Measurements from ENCODE around the gene RAB30.

- TF ChIP-seq ZNF274 (IDR thresholded peaks at IDR 0.05; ENCODE audit: low read length), result no peak
- no peak for TF ChIP-seq ZNF274 (tag by site-specific recombination; IDR thresholded peaks at IDR 0.05; ENCODE audit: borderline replicate concordance)
- no peak for TF ChIP-seq ZNF830 (tag by site-specific recombination; IDR thresholded peaks at IDR 0.05; ENCODE audit: low read depth)
- no peak for TF ChIP-seq CTCF (tag by site-specific recombination; IDR thresholded peaks at IDR 0.05)
- no peak for TF ChIP-seq ZBTB7A (tag by site-specific recombination; IDR thresholded peaks at IDR 0.05; ENCODE audit: low read depth)
- TF ChIP-seq BCL11A (tag by site-specific recombination; IDR thresholded peaks at IDR 0.05; ENCODE audit: low read depth), result no peak
- no peak for TF ChIP-seq ZNF660 (tag by site-specific recombination; IDR thresholded peaks at IDR 0.05)
- TF ChIP-seq, protein P1, sequence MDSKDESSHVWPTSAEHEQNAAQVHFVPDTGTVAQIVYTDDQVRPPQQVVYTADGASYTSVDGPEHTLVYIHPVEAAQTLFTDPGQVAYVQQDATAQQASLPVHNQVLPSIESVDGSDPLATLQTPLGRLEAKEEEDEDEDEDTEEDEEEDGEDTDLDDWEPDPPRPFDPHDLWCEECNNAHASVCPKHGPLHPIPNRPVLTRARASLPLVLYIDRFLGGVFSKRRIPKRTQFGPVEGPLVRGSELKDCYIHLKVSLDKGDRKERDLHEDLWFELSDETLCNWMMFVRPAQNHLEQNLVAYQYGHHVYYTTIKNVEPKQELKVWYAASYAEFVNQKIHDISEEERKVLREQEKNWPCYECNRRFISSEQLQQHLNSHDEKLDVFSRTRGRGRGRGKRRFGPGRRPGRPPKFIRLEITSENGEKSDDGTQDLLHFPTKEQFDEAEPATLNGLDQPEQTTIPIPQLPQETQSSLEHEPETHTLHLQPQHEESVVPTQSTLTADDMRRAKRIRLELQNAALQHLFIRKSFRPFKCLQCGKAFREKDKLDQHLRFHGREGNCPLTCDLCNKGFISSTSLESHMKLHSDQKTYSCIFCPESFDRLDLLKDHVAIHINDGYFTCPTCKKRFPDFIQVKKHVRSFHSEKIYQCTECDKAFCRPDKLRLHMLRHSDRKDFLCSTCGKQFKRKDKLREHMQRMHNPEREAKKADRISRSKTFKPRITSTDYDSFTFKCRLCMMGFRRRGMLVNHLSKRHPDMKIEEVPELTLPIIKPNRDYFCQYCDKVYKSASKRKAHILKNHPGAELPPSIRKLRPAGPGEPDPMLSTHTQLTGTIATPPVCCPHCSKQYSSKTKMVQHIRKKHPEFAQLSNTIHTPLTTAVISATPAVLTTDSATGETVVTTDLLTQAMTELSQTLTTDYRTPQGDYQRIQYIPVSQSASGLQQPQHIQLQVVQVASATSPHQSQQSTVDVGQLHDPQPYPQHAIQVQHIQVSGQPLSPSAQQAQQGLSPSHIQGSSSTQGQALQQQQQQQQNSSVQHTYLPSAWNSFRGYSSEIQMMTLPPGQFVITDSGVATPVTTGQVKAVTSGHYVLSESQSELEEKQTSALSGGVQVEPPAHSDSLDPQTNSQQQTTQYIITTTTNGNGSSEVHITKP (tag by site-specific recombination; IDR thresholded peaks at IDR 0.05), result no peak
- TF ChIP-seq ZNF335 (tag by site-specific recombination; conservative IDR thresholded peaks at IDR 0.05), result no peak
- TF ChIP-seq, protein P2, sequence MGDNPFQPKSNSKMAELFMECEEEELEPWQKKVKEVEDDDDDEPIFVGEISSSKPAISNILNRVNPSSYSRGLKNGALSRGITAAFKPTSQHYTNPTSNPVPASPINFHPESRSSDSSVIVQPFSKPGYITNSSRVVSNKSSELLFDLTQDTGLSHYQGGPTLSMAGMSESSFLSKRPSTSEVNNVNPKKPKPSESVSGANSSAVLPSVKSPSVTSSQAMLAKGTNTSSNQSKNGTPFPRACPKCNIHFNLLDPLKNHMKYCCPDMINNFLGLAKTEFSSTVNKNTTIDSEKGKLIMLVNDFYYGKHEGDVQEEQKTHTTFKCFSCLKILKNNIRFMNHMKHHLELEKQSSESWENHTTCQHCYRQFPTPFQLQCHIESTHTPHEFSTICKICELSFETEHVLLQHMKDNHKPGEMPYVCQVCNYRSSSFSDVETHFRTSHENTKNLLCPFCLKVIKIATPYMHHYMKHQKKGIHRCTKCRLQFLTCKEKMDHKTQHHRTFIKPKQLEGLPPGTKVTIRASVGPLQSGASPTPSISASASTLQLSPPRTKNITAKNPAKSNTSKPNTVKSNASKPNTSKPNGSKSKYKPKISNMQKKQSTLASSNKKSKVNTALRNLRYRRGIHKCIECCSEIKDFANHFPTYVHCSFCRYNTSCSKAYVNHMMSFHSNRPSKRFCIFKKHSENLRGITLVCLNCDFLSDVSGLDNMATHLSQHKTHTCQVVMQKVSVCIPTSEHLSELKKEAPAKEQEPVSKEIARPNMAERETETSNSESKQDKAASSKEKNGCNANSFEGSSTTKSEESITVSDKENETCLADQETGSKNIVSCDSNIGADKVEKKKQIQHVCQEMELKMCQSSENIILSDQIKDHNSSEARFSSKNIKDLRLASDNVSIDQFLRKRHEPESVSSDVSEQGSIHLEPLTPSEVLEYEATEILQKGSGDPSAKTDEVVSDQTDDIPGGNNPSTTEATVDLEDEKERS (tag by site-specific recombination; IDR thresholded peaks at IDR 0.05), result no peak
- no peak for TF ChIP-seq ZNF510 (tag by site-specific recombination; IDR thresholded peaks at IDR 0.05; ENCODE audit: insufficient replicate concordance)
- no peak for TF ChIP-seq ZNF211 (tag by site-specific recombination; IDR thresholded peaks at IDR 0.05; ENCODE audit: low read depth)
- TF ChIP-seq, protein P3, sequence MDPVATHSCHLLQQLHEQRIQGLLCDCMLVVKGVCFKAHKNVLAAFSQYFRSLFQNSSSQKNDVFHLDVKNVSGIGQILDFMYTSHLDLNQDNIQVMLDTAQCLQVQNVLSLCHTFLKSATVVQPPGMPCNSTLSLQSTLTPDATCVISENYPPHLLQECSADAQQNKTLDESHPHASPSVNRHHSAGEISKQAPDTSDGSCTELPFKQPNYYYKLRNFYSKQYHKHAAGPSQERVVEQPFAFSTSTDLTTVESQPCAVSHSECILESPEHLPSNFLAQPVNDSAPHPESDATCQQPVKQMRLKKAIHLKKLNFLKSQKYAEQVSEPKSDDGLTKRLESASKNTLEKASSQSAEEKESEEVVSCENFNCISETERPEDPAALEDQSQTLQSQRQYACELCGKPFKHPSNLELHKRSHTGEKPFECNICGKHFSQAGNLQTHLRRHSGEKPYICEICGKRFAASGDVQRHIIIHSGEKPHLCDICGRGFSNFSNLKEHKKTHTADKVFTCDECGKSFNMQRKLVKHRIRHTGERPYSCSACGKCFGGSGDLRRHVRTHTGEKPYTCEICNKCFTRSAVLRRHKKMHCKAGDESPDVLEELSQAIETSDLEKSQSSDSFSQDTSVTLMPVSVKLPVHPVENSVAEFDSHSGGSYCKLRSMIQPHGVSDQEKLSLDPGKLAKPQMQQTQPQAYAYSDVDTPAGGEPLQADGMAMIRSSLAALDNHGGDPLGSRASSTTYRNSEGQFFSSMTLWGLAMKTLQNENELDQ (tag by site-specific recombination; IDR thresholded peaks at IDR 0.05; ENCODE audit: low read depth), result no peak
These were observed 144.3 kb downstream of the RAB30 start for GRCh38 chr11:82927264-82927880.
